H1 (cell line): ENCODE data around the gene SMIM24. TPM values are rescaled to one million over a fixed set of nuclear protein-coding genes. Genes with fewer than 3 reads are reported as not detected.

Experiments used
- EP300 ChIP-seq, 2 experiments: IDR thresholded peaks; 1 replicate in 1 of 2; 2 replicates in 1 of 2; pipeline ENCODE4 v1.6.1; 2011 to 2012; ENCODE audit warnings: low read depth in 2 of 2, low read length in 2 of 2, mild to moderate bottlenecking in 2 of 2, borderline replicate concordance in 1 of 2, inconsistent platforms in 1 of 2, moderate library complexity in 1 of 2
- TAF1 ChIP-seq: IDR thresholded peaks from 2 replicates; pipeline ENCODE4 v1.6.1; 2011; ENCODE audit warnings: mild to moderate bottlenecking, low read depth, low read length
- polyA plus RNA-seq, 7 experiments: library from polyadenylated mRNA; depleted of rRNA in 3 of 7; stranded (reverse) in 5 of 7; unstranded in 2 of 7; fragments of >200 nt in 5 of 7; fragments of 200-250 nt in 2 of 7; gene quantifications; 1 replicate in 5 of 7; 2 replicates in 1 of 7; 4 replicates in 1 of 7; pipeline versions ENCODE4 v1.2.1 to v1.2.3, GENCODE V29; 2011 to 2013; ENCODE audit warnings: missing spikeins in 2 of 7, mixed read lengths in 2 of 7
- total RNA-seq: library from RNA; stranded (reverse); fragmentation: NEBNext Ultra II Directional; extraction: Animal tissue kit (Norgen Biotek cat#: 25700); gene quantifications from 2 replicates; pipeline ENCODE4 v1.2.1, GENCODE V29; 2021
- TF ChIP-seq, protein P1 (sequence below), 3 experiments: IDR thresholded peaks; 1 replicate in 2 of 3; 2 replicates in 1 of 3; pipeline versions ENCODE4 v1.5.1 to v1.6.1; 2011; ENCODE audit warnings: low read length in 3 of 3, mild to moderate bottlenecking in 3 of 3, inconsistent platforms in 2 of 3, low read depth in 1 of 3, moderate library complexity in 1 of 3; ENCODE audit not compliant: insufficient read depth in 1 of 3; ENCODE audit errors: control extremely low read depth in 1 of 3

SMIM24 gene
- total and polyA plus RNA-seq, 2 of the 8 experiments (the other 6 are each of a cell fraction or from before 2014, with no cell fraction given), result 3.8 to 4.5 TPM

DNA sequence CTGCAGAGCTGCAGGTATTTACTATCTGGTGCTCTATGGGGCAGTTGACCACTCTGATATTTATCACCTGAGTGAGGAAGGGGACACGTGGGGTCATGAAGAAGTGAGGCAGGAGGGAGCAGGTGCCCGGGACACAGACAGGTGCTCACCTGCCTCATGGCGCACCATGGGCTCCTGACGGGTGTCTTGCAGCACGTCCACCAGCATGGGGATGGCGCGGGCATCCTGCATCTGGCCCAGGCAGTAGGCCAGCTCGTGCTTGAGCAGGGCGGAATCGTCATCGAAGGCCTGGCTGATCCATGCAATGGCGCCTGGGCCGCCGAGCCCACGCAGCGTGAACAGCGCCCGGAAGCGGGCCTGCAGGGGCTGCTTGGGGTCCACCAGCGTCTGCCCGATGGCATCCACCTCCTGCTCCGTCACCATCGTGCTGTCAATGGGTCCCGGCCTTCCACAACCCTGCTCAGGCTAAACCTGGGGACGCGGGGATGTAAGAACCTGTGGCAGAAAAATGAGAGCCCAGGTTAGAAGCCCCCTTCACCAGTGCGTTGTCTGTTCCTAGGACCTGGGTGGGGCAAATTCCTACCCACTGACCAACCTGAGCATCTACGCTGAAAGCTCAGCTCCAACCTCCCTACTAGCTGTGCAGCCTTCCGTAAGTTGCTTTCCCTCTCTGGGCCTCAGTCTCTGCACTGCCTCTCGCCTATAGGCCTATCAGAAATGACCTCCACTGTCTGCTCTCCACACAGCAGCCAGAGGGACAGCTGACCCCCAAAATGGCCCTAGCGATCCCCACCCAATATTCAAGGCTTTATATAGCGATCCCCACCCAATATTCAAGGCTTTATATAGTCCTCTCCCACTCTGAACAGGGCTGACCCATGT is 16.3 kb upstream of the SMIM24 start (continued):
- no peak for TF ChIP-seq TAF1
- TF ChIP-seq EP300 (IDR thresholded peaks at IDR 0.05; ENCODE audit: borderline replicate concordance in 1 of 2, low read depth in 2 of 2, low read length in 2 of 2), result no peak
- TF ChIP-seq, protein P1, sequence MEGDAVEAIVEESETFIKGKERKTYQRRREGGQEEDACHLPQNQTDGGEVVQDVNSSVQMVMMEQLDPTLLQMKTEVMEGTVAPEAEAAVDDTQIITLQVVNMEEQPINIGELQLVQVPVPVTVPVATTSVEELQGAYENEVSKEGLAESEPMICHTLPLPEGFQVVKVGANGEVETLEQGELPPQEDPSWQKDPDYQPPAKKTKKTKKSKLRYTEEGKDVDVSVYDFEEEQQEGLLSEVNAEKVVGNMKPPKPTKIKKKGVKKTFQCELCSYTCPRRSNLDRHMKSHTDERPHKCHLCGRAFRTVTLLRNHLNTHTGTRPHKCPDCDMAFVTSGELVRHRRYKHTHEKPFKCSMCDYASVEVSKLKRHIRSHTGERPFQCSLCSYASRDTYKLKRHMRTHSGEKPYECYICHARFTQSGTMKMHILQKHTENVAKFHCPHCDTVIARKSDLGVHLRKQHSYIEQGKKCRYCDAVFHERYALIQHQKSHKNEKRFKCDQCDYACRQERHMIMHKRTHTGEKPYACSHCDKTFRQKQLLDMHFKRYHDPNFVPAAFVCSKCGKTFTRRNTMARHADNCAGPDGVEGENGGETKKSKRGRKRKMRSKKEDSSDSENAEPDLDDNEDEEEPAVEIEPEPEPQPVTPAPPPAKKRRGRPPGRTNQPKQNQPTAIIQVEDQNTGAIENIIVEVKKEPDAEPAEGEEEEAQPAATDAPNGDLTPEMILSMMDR (IDR thresholded peaks at IDR 0.05; ENCODE audit: control extremely low read depth in 1 of 3, insufficient read depth in 1 of 3, low read depth in 1 of 3, low read length in 3 of 3), result no peak
